ENCODE data around the gene TRAPPC12. TPM values are rescaled to one million over a fixed set of nuclear protein-coding genes. Genes with fewer than 3 reads are reported as not detected.

TRAPPC12 gene
- total RNA-seq, 2 experiments from 2014 or later, result 58.7 to 64.6 TPM

GRCh38 chr2:3430172-3430571, 50.7 kb downstream of the TRAPPC12 start:
- no peak overlapping the region for H3K27ac Mint-ChIP-seq
- H3K27me3 Mint-ChIP-seq, result no peaks in the 10 kb centered on the region
- peaks cover 9% of the 10 kb centered on the region for H3K36me3 Mint-ChIP-seq
- H3K4me1 Mint-ChIP-seq, result peaks cover 1% of the 10 kb centered on the region
- H3K4me3 Mint-ChIP-seq, result no peak overlapping the region
- DNase-seq, result no peak
- H3K9me3 Mint-ChIP-seq, result no peaks in the 10 kb centered on the region

- Mint-ChIP-seq H3K36me3 (peaks cover 9% of the 10 kb centered on the region), H3K27ac (no peak overlapping the region), H3K4me1 (peaks cover 1% of the 10 kb centered on the region), H3K27me3 (no peaks in the 10 kb centered on the region), H3K9me3 (no peaks in the 10 kb centered on the region), H3K4me3 (no peak overlapping the region)
- no peak for DNase-seq
Observed at GRCh38 chr2:3430740-3431490, 51.4 kb downstream of the TRAPPC12 start.

GRCh38 chr2:3432067-3432466, 52.6 kb downstream of the TRAPPC12 start:
- H3K27ac Mint-ChIP-seq, result no peak overlapping the region
- no peak for DNase-seq
- no peak overlapping the region for H3K4me3 Mint-ChIP-seq
- H3K27me3 Mint-ChIP-seq, result no peaks in the 10 kb centered on the region
- H3K4me1 Mint-ChIP-seq, result peaks cover 1% of the 10 kb centered on the region
- H3K36me3 Mint-ChIP-seq, result peaks cover 9% of the 10 kb centered on the region
- no peaks in the 10 kb centered on the region for H3K9me3 Mint-ChIP-seq

GRCh38 chr2:3432693-3433338, 53.3 kb downstream of the TRAPPC12 start:
- Mint-ChIP-seq H3K36me3 (peaks cover 9% of the 10 kb centered on the region), H3K4me1 (peaks cover under 1% of the 10 kb centered on the region), H3K27ac (no peak overlapping the region), H3K9me3 (no peaks in the 10 kb centered on the region), H3K4me3 (no peak overlapping the region), H3K27me3 (no peaks in the 10 kb centered on the region)
- no peak for DNase-seq

GRCh38 chr2:3433339-3433699, 53.8 kb downstream of the TRAPPC12 start:
- Mint-ChIP-seq H3K4me3 (no peak overlapping the region), H3K27ac (no peak overlapping the region), H3K36me3 (peaks cover 9% of the 10 kb centered on the region), H3K27me3 (no peaks in the 10 kb centered on the region), H3K9me3 (no peaks in the 10 kb centered on the region), H3K4me1 (no peaks in the 10 kb centered on the region)
- DNase-seq, result no peak

- Mint-ChIP-seq H3K36me3 (peaks cover 7% of the 10 kb centered on the region), H3K9me3 (no peaks in the 10 kb centered on the region), H3K27me3 (no peaks in the 10 kb centered on the region), H3K27ac (no peak overlapping the region), H3K4me3 (no peak overlapping the region), H3K4me1 (no peaks in the 10 kb centered on the region)
- DNase-seq, result no peak
Observed at GRCh38 chr2:3433776-3434400, 54.4 kb downstream of the TRAPPC12 start.

GRCh38 chr2:3434654-3435053, 55.2 kb downstream of the TRAPPC12 start:
- no peak overlapping the region for H3K4me3 Mint-ChIP-seq
- DNase-seq, result no peak
- H3K27ac Mint-ChIP-seq, result no peak overlapping the region
- no peaks in the 10 kb centered on the region for H3K4me1 Mint-ChIP-seq
- no peaks in the 10 kb centered on the region for H3K9me3 Mint-ChIP-seq
- H3K27me3 Mint-ChIP-seq, result no peaks in the 10 kb centered on the region
- H3K36me3 Mint-ChIP-seq, result peaks cover 5% of the 10 kb centered on the region

GRCh38 chr2:3435445-3435844, 56.0 kb downstream of the TRAPPC12 start:
- Mint-ChIP-seq H3K9me3 (no peaks in the 10 kb centered on the region), H3K36me3 (peaks cover 3% of the 10 kb centered on the region), H3K27me3 (no peaks in the 10 kb centered on the region), H3K4me3 (no peak overlapping the region), H3K4me1 (peaks cover 2% of the 10 kb centered on the region), H3K27ac (no peak overlapping the region)
- no peak for DNase-seq

GRCh38 chr2:3440477-3440876, 61.0 kb downstream of the TRAPPC12 start:
- H3K9me3 Mint-ChIP-seq, result no peaks in the 10 kb centered on the region
- no peak overlapping the region for H3K4me3 Mint-ChIP-seq
- no peak for DNase-seq
- H3K36me3 Mint-ChIP-seq, result peaks cover 7% of the 10 kb centered on the region
- H3K27me3 Mint-ChIP-seq, result no peaks in the 10 kb centered on the region
- no peak overlapping the region for H3K27ac Mint-ChIP-seq
- peaks cover 15% of the 10 kb centered on the region for H3K4me1 Mint-ChIP-seq

- peaks cover 10% of the 10 kb centered on the region for H3K36me3 Mint-ChIP-seq
- peaks cover 15% of the 10 kb centered on the region for H3K4me1 Mint-ChIP-seq
- DNase-seq, result no peak
- H3K27me3 Mint-ChIP-seq, result no peaks in the 10 kb centered on the region
- H3K27ac Mint-ChIP-seq, result no peak overlapping the region
- no peak overlapping the region for H3K4me3 Mint-ChIP-seq
- no peaks in the 10 kb centered on the region for H3K9me3 Mint-ChIP-seq
Observed at GRCh38 chr2:3441465-3441864, 62.0 kb downstream of the TRAPPC12 start.

- peaks cover 15% of the 10 kb centered on the region for H3K4me1 Mint-ChIP-seq
- H3K9me3 Mint-ChIP-seq, result no peaks in the 10 kb centered on the region
- H3K27me3 Mint-ChIP-seq, result no peaks in the 10 kb centered on the region
- H3K36me3 Mint-ChIP-seq, result peaks cover 11% of the 10 kb centered on the region
- H3K4me3 Mint-ChIP-seq, result no peak overlapping the region
- no peak for DNase-seq
- no peak overlapping the region for H3K27ac Mint-ChIP-seq
Observed at GRCh38 chr2:3442185-3442584, 62.7 kb downstream of the TRAPPC12 start.

GRCh38 chr2:3443083-3443482, 63.6 kb downstream of the TRAPPC12 start:
- no peaks in the 10 kb centered on the region for H3K27me3 Mint-ChIP-seq
- no peaks in the 10 kb centered on the region for H3K9me3 Mint-ChIP-seq
- H3K4me3 Mint-ChIP-seq, result no peak overlapping the region
- H3K36me3 Mint-ChIP-seq, result peaks cover 12% of the 10 kb centered on the region
- H3K27ac Mint-ChIP-seq, result no peak overlapping the region
- no peak for DNase-seq
- H3K4me1 Mint-ChIP-seq, result peaks cover 15% of the 10 kb centered on the region

GRCh38 chr2:3443506-3444084, 64.1 kb downstream of the TRAPPC12 start:
- no peak for DNase-seq
- H3K27ac Mint-ChIP-seq, result no peak overlapping the region
- peaks cover 15% of the 10 kb centered on the region for H3K4me1 Mint-ChIP-seq
- H3K27me3 Mint-ChIP-seq, result no peaks in the 10 kb centered on the region
- H3K36me3 Mint-ChIP-seq, result peaks cover 12% of the 10 kb centered on the region
- H3K4me3 Mint-ChIP-seq, result no peak overlapping the region
- no peaks in the 10 kb centered on the region for H3K9me3 Mint-ChIP-seq

GRCh38 chr2:3445891-3446290, 66.4 kb downstream of the TRAPPC12 start:
- Mint-ChIP-seq H3K4me3 (no peak overlapping the region), H3K36me3 (peaks cover 15% of the 10 kb centered on the region), H3K27me3 (no peaks in the 10 kb centered on the region), H3K27ac (no peak overlapping the region), H3K9me3 (no peaks in the 10 kb centered on the region), H3K4me1 (peaks cover 8% of the 10 kb centered on the region)
- no peak for DNase-seq

GRCh38 chr2:3446381-3446780, 66.9 kb downstream of the TRAPPC12 start:
- no peak overlapping the region for H3K4me3 Mint-ChIP-seq
- H3K27me3 Mint-ChIP-seq, result no peaks in the 10 kb centered on the region
- peaks cover 4% of the 10 kb centered on the region for H3K4me1 Mint-ChIP-seq
- no peak overlapping the region for H3K27ac Mint-ChIP-seq
- H3K9me3 Mint-ChIP-seq, result no peaks in the 10 kb centered on the region
- no peak for DNase-seq
- peaks cover 15% of the 10 kb centered on the region for H3K36me3 Mint-ChIP-seq

Data from activated naive CD8-positive, alpha-beta T cell treated with anti-CD3 and anti-CD28 coated beads for 36 hours (primary cell).